ENCODE measurements around the gene WDR43. TPM values are rescaled to one million over a fixed set of nuclear protein-coding genes. Genes with fewer than 3 reads are reported as not detected.

The WDR43 gene
- total RNA-seq, 1 donor: 131 TPM

GRCh38 chr2:28956890-28957289 is 62.4 kb downstream of the WDR43 start:
- peak overlapping the region; percentile 29 for H3K4me3 ChIP-seq (ENCODE audit: low read depth, low read length)
- peak; percentile 31 for DNase-seq (ENCODE audit: low read depth)
- TF ChIP-seq CTCF (IDR thresholded peaks at IDR 0.05; ENCODE audit: insufficient read depth, low read depth, low read length): peak; percentile 53

GRCh38 chr2:28958689-28959088 is 64.2 kb downstream of the WDR43 start:
- no peak overlapping the region for H3K4me3 ChIP-seq (ENCODE audit: low read depth, low read length)
- peak; percentile 79 for DNase-seq (ENCODE audit: low read depth)
- TF ChIP-seq CTCF (IDR thresholded peaks at IDR 0.05; ENCODE audit: insufficient read depth, low read depth, low read length): peak; percentile 64

- no peak overlapping the region for H3K4me3 ChIP-seq (ENCODE audit: low read depth, low read length)
- DNase-seq (ENCODE audit: low read depth): no peak
- no peak for TF ChIP-seq CTCF (IDR thresholded peaks at IDR 0.05; ENCODE audit: insufficient read depth, low read depth, low read length)
Measured at GRCh38 chr2:28960401-28960800, 65.9 kb downstream of the WDR43 start.

- H3K4me3 ChIP-seq (ENCODE audit: low read depth, low read length): no peak overlapping the region
- DNase-seq (ENCODE audit: low read depth): no peak
- no peak for TF ChIP-seq CTCF (IDR thresholded peaks at IDR 0.05; ENCODE audit: insufficient read depth, low read depth, low read length)
Measured at GRCh38 chr2:28962505-28962904, 68.0 kb downstream of the WDR43 start.

GRCh38 chr2:28970464-28971160 is 76.1 kb downstream of the WDR43 start:
- no peak overlapping the region for H3K4me3 ChIP-seq (ENCODE audit: low read depth, low read length)
- no peak for DNase-seq (ENCODE audit: low read depth)
- TF ChIP-seq CTCF (IDR thresholded peaks at IDR 0.05; ENCODE audit: insufficient read depth, low read depth, low read length): no peak

- DNase-seq (ENCODE audit: low read depth): no peak
- TF ChIP-seq CTCF (IDR thresholded peaks at IDR 0.05; ENCODE audit: insufficient read depth, low read depth, low read length): no peak
- no peak overlapping the region for H3K4me3 ChIP-seq (ENCODE audit: low read depth, low read length)
Measured at GRCh38 chr2:28972778-28973335, 78.4 kb downstream of the WDR43 start.
